Ishikawa (cell line): Measurements from ENCODE around the gene KIF18A.

Source experiments
- CEBPB ChIP-seq: IDR thresholded peaks from 2 replicates; pipeline ENCODE4 v1.6.1; 2012
- CREB1 ChIP-seq: IDR thresholded peaks from 2 replicates; pipeline ENCODE4 v1.6.1; 2012; ENCODE audit warnings: low read depth
- EGR1 ChIP-seq: IDR thresholded peaks from 2 replicates; pipeline ENCODE4 v1.6.1; 2012
- EP300 ChIP-seq: IDR thresholded peaks from 2 replicates; pipeline ENCODE4 v1.6.1; 2012; ENCODE audit warnings: borderline replicate concordance
- FOXM1 ChIP-seq: IDR thresholded peaks from 2 replicates; pipeline ENCODE4 v1.6.1; 2012; ENCODE audit warnings: low read depth, borderline replicate concordance
- RAD21 ChIP-seq: IDR thresholded peaks from 2 replicates; pipeline ENCODE4 v1.6.1; 2012; ENCODE audit warnings: low read depth
- REST ChIP-seq: IDR thresholded peaks from 2 replicates; pipeline ENCODE4 v1.6.1; 2012; ENCODE audit warnings: low read depth, mild to moderate bottlenecking
- TAF1 ChIP-seq: IDR thresholded peaks from 2 replicates; pipeline ENCODE4 v1.6.1; 2012; ENCODE audit warnings: low read depth, mild to moderate bottlenecking
- TCF12 ChIP-seq: IDR thresholded peaks from 2 replicates; pipeline ENCODE4 v1.6.1; 2012; ENCODE audit warnings: low read depth
- YY1 ChIP-seq: IDR thresholded peaks from 2 replicates; pipeline ENCODE4 v1.6.1; 2012; ENCODE audit warnings: low read depth
- TF ChIP-seq, protein P1 (sequence below): IDR thresholded peaks from 2 replicates; pipeline ENCODE4 v1.6.1; 2012

- no peak for TF ChIP-seq TAF1
- TF ChIP-seq EP300 = no peak
- TF ChIP-seq CEBPB = no peak
- no peak for TF ChIP-seq YY1
- TF ChIP-seq, protein P1, sequence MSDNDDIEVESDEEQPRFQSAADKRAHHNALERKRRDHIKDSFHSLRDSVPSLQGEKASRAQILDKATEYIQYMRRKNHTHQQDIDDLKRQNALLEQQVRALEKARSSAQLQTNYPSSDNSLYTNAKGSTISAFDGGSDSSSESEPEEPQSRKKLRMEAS = no peak
- no peak for TF ChIP-seq REST
- TF ChIP-seq RAD21 = no peak
- TF ChIP-seq FOXM1 = no peak
- no peak for TF ChIP-seq EGR1
- no peak for TF ChIP-seq TCF12
- TF ChIP-seq CREB1 = no peak
Measured at GRCh38 chr11:28133146-28133545, 25.2 kb upstream of the KIF18A start.
